Common myeloid progenitor, CD34-positive (primary cell): ENCODE results near the gene HOXA2.

ENCODE experiments used
- CTCF ChIA-PET: fragments of 350-600 bp; sonication (Branson Sonifier 250); formaldehyde crosslinking; loops from one replicate; lab custom pipeline; 2021; ENCODE audit warnings: antibody characterized with exemption; lab: Charles Lee
- POLR2A ChIA-PET: fragments of 350-600 bp; sonication (Branson Sonifier 250); formaldehyde crosslinking; loops from one replicate; lab custom pipeline; 2021; ENCODE audit warnings: antibody characterized with exemption; lab: Charles Lee
- DNase-seq, 3 donors: peaks; one replicate each; pipeline versions ENCODE4 v3.0.0 to v3.0.0-alpha.2; 2013
- H3K27ac ChIP-seq, 2 experiments: 1 replicate in 1 of 2; 2 replicates in 1 of 2; pipeline ENCODE4 v1.7.0; 2013; ENCODE audit warnings: inconsistent platforms in 2 of 2, low read length in 2 of 2, mild to moderate bottlenecking in 2 of 2, low read depth in 1 of 2, moderate library complexity in 1 of 2; ENCODE audit not compliant: severe bottlenecking in 2 of 2, insufficient read depth in 1 of 2, poor library complexity in 1 of 2
- H3K27me3 ChIP-seq, 5 experiments: replicated peaks in 2 of 5; 1 replicate in 3 of 5; 2 replicates in 2 of 5; pipeline versions ENCODE4 v1.6.1 to v1.7.0; 2013; ENCODE audit warnings: low read length in 4 of 5, mild to moderate bottlenecking in 2 of 5, moderate library complexity in 2 of 5, inconsistent platforms in 1 of 5; ENCODE audit not compliant: insufficient read depth in 5 of 5, control insufficient read depth in 4 of 5
- H3K36me3 ChIP-seq, 4 experiments: 1 replicate in 2 of 4; 2 replicates in 2 of 4; pipeline versions ENCODE4 v1.6.1 to v1.7.0; 2013; ENCODE audit warnings: low read length in 3 of 4, control low read depth in 1 of 4, mild to moderate bottlenecking in 1 of 4; ENCODE audit not compliant: control insufficient read depth in 4 of 4, insufficient read depth in 4 of 4
- H3K4me1 ChIP-seq, 4 experiments: 1 replicate in 3 of 4; 2 replicates in 1 of 4; pipeline versions ENCODE4 v1.6.1 to v1.7.1; 2013; ENCODE audit warnings: low read length in 3 of 4, mild to moderate bottlenecking in 3 of 4, control low read depth in 1 of 4, inconsistent platforms in 1 of 4, moderate library complexity in 1 of 4; ENCODE audit not compliant: control insufficient read depth in 4 of 4, insufficient read depth in 4 of 4; ENCODE audit errors: control extremely low read depth in 1 of 4
- H3K4me3 ChIP-seq, 7 experiments: 1 replicate in 4 of 7; 2 replicates in 3 of 7; pipeline versions ENCODE4 v1.5.1 to v1.7.0; 2013; ENCODE audit warnings: mild to moderate bottlenecking in 7 of 7, low read length in 6 of 7, moderate library complexity in 6 of 7, inconsistent platforms in 2 of 7, low read depth in 2 of 7, control low read depth in 1 of 7; ENCODE audit not compliant: insufficient read depth in 4 of 7, control insufficient read depth in 1 of 7; ENCODE audit errors: extremely low read depth in 1 of 7
- H3K9me3 ChIP-seq, 5 experiments: 1 replicate in 4 of 5; 2 replicates in 1 of 5; pipeline versions ENCODE4 v1.6.1 to v1.7.1; 2013; ENCODE audit warnings: low read length in 4 of 5, mild to moderate bottlenecking in 2 of 5, inconsistent platforms in 1 of 5, low read depth in 1 of 5, moderate library complexity in 1 of 5; ENCODE audit not compliant: control insufficient read depth in 4 of 5, insufficient read depth in 2 of 5; ENCODE audit errors: control extremely low read depth in 1 of 5
- WGBS: methylation state at CpG from one replicate; pipeline ENCODE4 v1.1.5; 2013; ENCODE audit not compliant: insufficient coverage; 5-methylcytosine and 5-hydroxymethylcytosine counted together

The HOXA2 gene

DNA sequence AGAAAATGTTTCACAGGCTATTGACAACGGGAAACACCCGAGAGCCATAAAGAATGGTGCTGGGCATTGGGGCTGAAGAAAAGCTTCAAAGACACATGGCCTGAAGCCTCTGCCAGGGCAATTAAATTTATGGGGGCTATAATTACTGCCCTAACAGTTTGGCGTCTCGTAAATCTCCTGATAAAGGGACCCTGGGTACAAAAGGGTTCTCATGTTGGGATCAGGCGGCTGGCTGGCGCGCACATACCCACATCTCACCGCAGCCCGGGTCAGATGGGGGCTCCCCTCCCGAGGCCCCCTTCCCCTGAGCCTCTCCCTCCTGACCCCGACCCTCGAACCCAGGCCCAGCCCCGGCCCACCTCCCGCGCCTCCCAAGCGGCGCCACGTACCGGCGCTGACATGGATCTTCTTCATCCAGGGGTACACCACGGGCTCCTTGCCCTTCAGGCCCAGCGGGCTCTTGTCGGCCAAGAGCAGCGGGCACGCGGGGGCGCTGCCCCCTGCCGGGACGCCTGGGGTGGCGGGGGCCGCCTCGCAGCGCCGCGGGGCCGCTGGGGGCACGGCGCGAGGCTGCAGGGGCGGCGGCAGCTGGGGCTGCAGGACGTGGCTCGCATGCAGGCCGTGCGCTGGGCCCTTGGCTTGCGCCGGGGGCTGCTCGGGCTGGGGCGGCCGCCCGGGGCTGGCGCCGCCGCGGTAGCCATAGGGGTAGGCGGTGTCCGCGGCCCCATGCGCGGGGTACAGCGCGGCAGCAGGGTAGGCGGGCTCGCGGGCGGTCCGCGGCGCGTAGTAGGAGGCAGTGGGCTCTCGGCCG lies 27.5 kb upstream of the HOXA2 start:
- Histone ChIP-seq H3K27me3 (no peaks in the 10 kb centered on the region), H3K4me1 (peaks cover 5 to 30% (median 10%) of the 10 kb centered on the region in 4 experiments), H3K4me3 (peak overlapping the region in 6 of 7 experiments; percentile 24 to 77 (median 54)), H3K36me3 (peaks cover 3 to 76% (median 49%) of the 10 kb centered on the region in 4 experiments), H3K27ac (no peak overlapping the region), H3K9me3 (no peaks in the 10 kb centered on the region)
- CTCF ChIA-PET: interaction anchor here (1.0 to 2.8 kb wide), 6 partner anchors 10 to 276 kb away, joined by 3 to 16 read pairs (median 6); no protein-coding TSS in a partner anchor
- WGBS: 71% methylated on average over 56 of the region's 72 CpGs
- peak in 1 of 3 donors; percentile 39 for DNase-seq
- POLR2A ChIA-PET: no interaction called here

DNA sequence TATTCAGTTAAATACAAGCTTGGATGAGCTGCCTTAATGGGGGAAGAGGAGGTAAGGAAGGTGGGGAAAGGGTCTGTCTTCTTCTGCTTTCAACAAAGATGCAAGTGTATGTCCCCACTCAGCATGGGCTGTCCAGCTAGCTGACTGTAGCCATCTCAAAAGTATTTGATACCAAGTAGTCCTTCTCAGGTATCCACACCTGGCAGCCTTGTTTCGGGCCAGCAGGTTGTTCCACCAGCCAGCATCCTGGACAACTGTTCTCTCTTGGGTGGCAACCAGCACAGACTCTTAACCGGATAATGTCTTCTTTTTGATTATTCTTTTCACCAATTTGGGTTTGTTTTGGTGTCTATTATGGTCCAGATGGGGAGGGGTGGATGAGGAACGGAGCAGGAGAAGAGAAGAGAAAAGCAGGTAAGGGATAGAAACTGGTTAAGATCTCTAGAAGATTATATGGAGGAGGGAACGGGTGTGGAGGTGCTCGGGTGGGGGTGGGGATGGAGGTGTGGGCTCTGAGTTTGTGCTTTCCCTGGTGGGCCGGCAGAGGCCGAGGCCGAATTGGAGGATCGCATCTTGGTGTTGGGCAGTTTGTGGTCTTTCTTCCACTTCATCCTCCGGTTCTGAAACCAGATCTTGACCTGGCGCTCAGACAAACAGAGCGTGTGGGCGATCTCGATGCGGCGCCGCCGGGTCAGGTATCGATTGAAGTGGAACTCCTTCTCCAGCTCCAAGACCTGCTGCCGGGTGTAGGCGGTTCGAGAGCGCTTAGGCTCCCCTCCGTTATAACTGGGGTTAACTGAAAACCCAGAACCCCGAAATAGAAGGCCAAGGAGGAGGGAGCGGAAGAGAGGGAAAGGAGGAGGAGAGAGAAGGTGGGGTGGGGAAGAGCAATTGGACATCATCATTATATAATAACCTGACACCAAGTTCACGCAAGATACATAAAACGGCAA lies 26.6 kb upstream of the HOXA2 start:
- WGBS: 100% methylated on average over 18 of the region's 28 CpGs
- Histone ChIP-seq H3K9me3 (no peaks in the 10 kb centered on the region), H3K27ac (no peak overlapping the region), H3K36me3 (peaks cover 3 to 78% (median 58%) of the 10 kb centered on the region in 4 experiments), H3K27me3 (no peaks in the 10 kb centered on the region), H3K4me3 (no peak overlapping the region), H3K4me1 (peaks cover 0 to 21% (median 4%) of the 10 kb centered on the region in 4 experiments)
- DNase-seq: no peak
- ChIA-PET POLR2A (no interaction called here), CTCF (interaction anchor here (0.7 to 2.2 kb wide), 7 partner anchors 9 to 274 kb away, joined by 3 to 7 read pairs (median 4); no protein-coding TSS in a partner anchor)

- CTCF ChIA-PET: interaction anchor here (0.7 to 1.8 kb wide), 6 partner anchors 8 to 273 kb away, joined by 3 to 7 read pairs (median 4); no protein-coding TSS in a partner anchor
- no peak for DNase-seq
- peaks cover 3 to 79% (median 55%) of the 10 kb centered on the region in 4 experiments for H3K36me3 ChIP-seq
- H3K27ac ChIP-seq: no peak overlapping the region
- peaks cover 3 to 16% (median 4%) of the 10 kb centered on the region in 4 experiments for H3K4me1 ChIP-seq
- no peaks in the 10 kb centered on the region for H3K27me3 ChIP-seq
- WGBS: 90% methylated on average over 1 of the region's 2 CpGs
- no peaks in the 10 kb centered on the region for H3K9me3 ChIP-seq
- H3K4me3 ChIP-seq: no peak overlapping the region
- POLR2A ChIA-PET: no interaction called here
Measured at GRCh38 chr7:27128034-27128433, 25.6 kb upstream of the HOXA2 start.

- ChIA-PET CTCF (interaction anchor here (0.6 to 1.7 kb wide), 2 partner anchors 24 to 74 kb away, joined by 3 to 4 read pairs; no protein-coding TSS in a partner anchor), POLR2A (no interaction called here)
- no peaks in the 10 kb centered on the region for H3K27me3 ChIP-seq
- whole genome bisulfite sequencing: 100% methylated on average over 2 of the region's 3 CpGs
- no peak for DNase-seq
- H3K9me3 ChIP-seq: no peaks in the 10 kb centered on the region
- H3K36me3 ChIP-seq: peaks cover 3 to 85% (median 61%) of the 10 kb centered on the region in 4 experiments
- H3K4me1 ChIP-seq: peaks cover 4 to 7% (median 5%) of the 10 kb centered on the region in 4 experiments
- no peak overlapping the region for H3K27ac ChIP-seq
- no peak overlapping the region for H3K4me3 ChIP-seq
Measured at GRCh38 chr7:27126596-27127327, 24.3 kb upstream of the HOXA2 start.

DNA sequence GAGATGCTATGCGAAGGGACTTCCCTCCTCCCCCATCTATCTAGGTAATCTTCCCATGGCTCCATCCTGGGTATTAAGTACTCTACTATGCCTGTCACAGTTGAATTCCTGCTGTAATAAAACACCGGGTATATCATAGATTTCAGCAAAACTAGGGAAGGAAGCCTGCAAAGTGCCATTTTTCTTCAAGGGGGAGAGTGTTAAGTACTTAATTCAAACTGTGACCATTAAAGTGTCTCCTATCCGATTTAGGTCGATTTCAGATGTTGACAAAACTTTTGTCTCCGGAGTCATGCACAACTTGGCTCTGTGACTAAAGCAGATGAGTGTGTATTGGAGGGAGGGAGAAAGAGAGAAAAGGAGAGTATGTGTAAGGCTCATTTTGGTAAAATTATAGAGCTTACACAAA lies 23.5 kb upstream of the HOXA2 start:
- H3K27ac ChIP-seq: no peak overlapping the region
- peaks cover 0 to 5% (median under 1%) of the 10 kb centered on the region in 4 experiments for H3K4me1 ChIP-seq
- no peak for DNase-seq

GRCh38 chr7:27124902-27125689 lies 22.6 kb upstream of the HOXA2 start:
- no peak for DNase-seq
- Histone ChIP-seq H3K27ac (no peak overlapping the region), H3K9me3 (no peaks in the 10 kb centered on the region), H3K36me3 (peaks cover 3 to 94% (median 64%) of the 10 kb centered on the region in 4 experiments), H3K4me3 (no peak overlapping the region), H3K27me3 (no peaks in the 10 kb centered on the region), H3K4me1 (peaks cover 0 to 5% (median 0%) of the 10 kb centered on the region in 4 experiments)
- 98% methylated on average over 5 of the region's 8 CpGs for WGBS
- CTCF ChIA-PET: no interaction called here
- POLR2A ChIA-PET: no interaction called here

More for the DNA sequence above, 23.5 kb upstream of the HOXA2 start:
- Histone ChIP-seq H3K9me3 (no peaks in the 10 kb centered on the region), H3K36me3 (peaks cover 3 to 88% (median 63%) of the 10 kb centered on the region in 4 experiments), H3K27me3 (no peaks in the 10 kb centered on the region), H3K4me3 (no peak overlapping the region)
- ChIA-PET CTCF (no interaction called here), POLR2A (no interaction called here)
- 89% methylated on average over 5 of the region's 5 CpGs for WGBS
